ENCODE measurements around the gene COPB1. TPM values are rescaled to one million over a fixed set of nuclear protein-coding genes. Genes with fewer than 3 reads are reported as not detected.

Gene COPB1
- total and polyA plus RNA-seq, 9 of the 15 experiments (the other 6 are each of a cell fraction or from before 2014, with no cell fraction given), result 64.7 to 188 (median 91.6) TPM

DNA sequence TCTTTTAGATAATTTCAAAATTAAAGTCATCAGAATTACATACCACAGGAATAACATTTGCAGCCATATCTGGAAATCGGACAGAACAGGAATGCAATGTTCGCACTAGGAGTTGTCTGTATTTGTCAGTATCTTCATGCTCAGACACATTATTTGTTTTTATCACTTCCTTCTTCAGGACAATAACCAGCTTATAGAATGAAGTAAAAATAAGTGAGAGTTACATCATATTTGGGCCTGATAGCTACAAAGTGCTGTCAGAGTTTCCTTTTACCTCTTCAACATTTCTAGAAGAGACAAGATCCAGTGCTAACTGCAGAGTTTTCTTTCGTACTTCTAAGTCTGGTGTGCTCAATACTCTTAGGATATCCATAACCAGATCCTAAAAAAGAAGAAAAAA, 18.9 kb downstream of the COPB1 start (continued):
- TF ChIP-seq SMAD4 (CRISPR knock-in tag; conservative IDR thresholded peaks at IDR 0.05) (peak; percentile 37; the same call in 1 of the 2 replicates), ATF7 (IDR thresholded peaks at IDR 0.05) (peak; percentile 20; the same call in 1 of the 2 replicates), TRIM28 (IDR thresholded peaks at IDR 0.05) (no peak), SRSF1 (IDR thresholded peaks at IDR 0.05; ENCODE audit: low read depth, low read length) (no peak), ZNF311 (CRISPR knock-in tag; IDR thresholded peaks at IDR 0.05) (no peak), SUPT5H (IDR thresholded peaks at IDR 0.05) (no peak), POLR2H (tag; IDR thresholded peaks at IDR 0.05; ENCODE audit: low read depth) (0 out of 2 replicates have a peak, but pooled peaks have one; percentile 49), ATF1 (CRISPR knock-in tag; IDR thresholded peaks at IDR 0.05) (no peak), ATF1 (tag; IDR thresholded peaks at IDR 0.05) (no peak)
- TF ChIP-seq, protein P1, sequence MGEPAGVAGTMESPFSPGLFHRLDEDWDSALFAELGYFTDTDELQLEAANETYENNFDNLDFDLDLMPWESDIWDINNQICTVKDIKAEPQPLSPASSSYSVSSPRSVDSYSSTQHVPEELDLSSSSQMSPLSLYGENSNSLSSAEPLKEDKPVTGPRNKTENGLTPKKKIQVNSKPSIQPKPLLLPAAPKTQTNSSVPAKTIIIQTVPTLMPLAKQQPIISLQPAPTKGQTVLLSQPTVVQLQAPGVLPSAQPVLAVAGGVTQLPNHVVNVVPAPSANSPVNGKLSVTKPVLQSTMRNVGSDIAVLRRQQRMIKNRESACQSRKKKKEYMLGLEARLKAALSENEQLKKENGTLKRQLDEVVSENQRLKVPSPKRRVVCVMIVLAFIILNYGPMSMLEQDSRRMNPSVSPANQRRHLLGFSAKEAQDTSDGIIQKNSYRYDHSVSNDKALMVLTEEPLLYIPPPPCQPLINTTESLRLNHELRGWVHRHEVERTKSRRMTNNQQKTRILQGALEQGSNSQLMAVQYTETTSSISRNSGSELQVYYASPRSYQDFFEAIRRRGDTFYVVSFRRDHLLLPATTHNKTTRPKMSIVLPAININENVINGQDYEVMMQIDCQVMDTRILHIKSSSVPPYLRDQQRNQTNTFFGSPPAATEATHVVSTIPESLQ (CRISPR knock-in tag; IDR thresholded peaks at IDR 0.05), result no peak
- TF ChIP-seq, protein P2, sequence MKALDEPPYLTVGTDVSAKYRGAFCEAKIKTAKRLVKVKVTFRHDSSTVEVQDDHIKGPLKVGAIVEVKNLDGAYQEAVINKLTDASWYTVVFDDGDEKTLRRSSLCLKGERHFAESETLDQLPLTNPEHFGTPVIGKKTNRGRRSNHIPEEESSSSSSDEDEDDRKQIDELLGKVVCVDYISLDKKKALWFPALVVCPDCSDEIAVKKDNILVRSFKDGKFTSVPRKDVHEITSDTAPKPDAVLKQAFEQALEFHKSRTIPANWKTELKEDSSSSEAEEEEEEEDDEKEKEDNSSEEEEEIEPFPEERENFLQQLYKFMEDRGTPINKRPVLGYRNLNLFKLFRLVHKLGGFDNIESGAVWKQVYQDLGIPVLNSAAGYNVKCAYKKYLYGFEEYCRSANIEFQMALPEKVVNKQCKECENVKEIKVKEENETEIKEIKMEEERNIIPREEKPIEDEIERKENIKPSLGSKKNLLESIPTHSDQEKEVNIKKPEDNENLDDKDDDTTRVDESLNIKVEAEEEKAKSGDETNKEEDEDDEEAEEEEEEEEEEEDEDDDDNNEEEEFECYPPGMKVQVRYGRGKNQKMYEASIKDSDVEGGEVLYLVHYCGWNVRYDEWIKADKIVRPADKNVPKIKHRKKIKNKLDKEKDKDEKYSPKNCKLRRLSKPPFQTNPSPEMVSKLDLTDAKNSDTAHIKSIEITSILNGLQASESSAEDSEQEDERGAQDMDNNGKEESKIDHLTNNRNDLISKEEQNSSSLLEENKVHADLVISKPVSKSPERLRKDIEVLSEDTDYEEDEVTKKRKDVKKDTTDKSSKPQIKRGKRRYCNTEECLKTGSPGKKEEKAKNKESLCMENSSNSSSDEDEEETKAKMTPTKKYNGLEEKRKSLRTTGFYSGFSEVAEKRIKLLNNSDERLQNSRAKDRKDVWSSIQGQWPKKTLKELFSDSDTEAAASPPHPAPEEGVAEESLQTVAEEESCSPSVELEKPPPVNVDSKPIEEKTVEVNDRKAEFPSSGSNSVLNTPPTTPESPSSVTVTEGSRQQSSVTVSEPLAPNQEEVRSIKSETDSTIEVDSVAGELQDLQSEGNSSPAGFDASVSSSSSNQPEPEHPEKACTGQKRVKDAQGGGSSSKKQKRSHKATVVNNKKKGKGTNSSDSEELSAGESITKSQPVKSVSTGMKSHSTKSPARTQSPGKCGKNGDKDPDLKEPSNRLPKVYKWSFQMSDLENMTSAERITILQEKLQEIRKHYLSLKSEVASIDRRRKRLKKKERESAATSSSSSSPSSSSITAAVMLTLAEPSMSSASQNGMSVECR (CRISPR knock-in tag; IDR thresholded peaks at IDR 0.05), result no peak

All from K562 (cell line).